Measurements from ENCODE around the gene ARF6.
A peak's percentile ranks its signal among the peaks of the same experiment; 100 is the strongest.
"Not testable (repeated sequence)": the region's sequence is repeated elsewhere in the genome, so short reads cannot be mapped to it uniquely, and the experiment has no call there.

The ARF6 gene

GRCh38 chr14:49876563-49877127, 16.2 kb upstream of the ARF6 start:
- DNase-seq (ENCODE audit: low read depth in 2 of 2): no peak

- no peak for DNase-seq (ENCODE audit: low read depth in 2 of 2)
Observed at GRCh38 chr14:49879646-49880204, 13.2 kb upstream of the ARF6 start.

DNA sequence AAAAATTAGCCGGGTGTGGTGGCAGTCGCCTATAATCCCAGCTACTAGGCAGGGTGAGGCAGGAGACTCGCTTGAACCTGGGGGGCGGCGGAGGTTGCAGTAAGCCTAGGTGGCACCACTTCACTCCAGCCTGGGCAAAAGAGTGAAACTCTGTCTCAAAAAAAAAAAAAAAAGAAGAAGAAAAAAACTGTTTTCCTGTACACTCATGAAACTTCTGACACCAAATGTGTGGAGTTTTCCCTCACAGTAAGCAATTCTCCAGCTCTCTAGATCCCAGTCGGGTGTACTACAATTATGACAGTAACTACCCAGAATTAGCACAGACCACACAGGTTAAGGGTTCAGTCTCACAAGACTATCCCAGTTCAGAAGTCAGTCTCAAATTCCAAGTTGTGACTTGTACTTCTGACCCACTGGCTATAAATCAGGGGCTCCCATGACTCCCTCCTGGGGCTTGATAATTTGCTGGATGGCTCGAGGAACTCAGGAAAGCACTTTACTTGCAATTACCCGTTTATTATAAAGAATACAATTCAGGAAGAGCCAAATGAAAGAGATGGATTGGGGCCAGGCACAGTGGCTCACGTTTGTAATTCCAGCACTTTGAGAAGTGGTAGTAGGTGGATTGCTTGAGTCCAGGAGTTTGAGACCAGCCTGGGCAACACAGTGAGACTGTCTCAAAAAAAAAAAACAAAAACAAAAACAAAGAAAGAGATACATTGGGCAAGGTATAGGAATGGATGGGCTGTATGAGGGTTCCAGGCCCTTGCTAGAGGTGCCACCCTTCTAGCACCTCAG, 12.4 kb upstream of the ARF6 start:
- DNase-seq (ENCODE audit: low read depth in 2 of 2): no peak

DNA sequence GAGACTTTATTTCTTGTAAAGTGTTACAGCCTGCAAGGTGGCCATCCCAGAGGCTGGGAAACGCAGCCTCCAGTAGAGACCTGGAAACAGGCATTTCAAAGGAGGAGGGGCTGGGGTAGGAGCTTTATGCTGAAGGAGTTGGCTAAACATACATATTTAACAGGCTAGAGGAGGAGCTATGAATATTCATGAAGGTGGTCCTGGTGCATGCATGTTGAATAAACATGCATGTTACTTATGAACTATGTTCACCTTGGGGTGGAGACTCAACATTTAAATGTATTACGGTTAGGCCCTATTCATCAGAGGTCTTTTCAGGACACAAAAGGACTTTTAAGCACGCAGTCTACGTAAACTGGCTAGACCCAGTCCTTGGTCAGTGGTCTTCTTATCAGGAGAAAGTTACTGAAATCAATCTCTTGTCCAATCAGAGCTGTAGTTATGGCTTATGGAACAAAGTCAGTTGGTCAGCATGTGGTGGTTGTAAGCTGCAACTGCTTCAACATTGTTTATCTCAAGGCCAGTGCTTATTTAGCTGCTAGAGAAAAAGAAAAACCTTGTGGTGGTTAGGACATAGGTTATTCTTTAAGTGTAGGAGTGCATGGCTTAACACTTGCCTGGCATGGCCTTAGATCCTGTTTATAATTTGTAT, 11.4 kb upstream of the ARF6 start:
- DNase-seq (ENCODE audit: low read depth in 2 of 2): no peak

- no peak for DNase-seq (ENCODE audit: low read depth in 2 of 2)
Observed at GRCh38 chr14:49882826-49883694, 9.8 kb upstream of the ARF6 start.

DNA sequence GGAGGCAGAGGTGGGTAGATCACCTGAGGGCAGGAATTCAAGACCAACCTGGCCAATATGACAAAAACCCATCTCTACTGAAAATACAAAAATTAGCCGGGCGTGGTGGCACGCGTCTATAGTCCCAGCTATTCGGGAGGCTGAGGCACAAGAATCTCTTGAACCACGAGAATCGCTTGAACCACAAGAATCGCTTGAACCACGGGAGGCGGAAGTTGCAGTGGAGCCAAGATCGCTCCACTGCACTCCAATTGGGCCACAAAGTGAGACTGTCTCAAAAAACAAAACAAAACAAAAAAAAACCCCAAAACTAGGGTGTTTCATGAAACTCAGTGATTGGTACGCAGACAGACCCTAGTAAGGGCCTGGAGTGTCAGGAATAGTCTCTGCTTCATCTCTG, 6.4 kb upstream of the ARF6 start:
- no peak for DNase-seq (ENCODE audit: low read depth in 2 of 2)

GRCh38 chr14:49888293-49888692, 4.6 kb upstream of the ARF6 start:
- DNase-seq (ENCODE audit: low read depth in 2 of 2): no peak

DNA sequence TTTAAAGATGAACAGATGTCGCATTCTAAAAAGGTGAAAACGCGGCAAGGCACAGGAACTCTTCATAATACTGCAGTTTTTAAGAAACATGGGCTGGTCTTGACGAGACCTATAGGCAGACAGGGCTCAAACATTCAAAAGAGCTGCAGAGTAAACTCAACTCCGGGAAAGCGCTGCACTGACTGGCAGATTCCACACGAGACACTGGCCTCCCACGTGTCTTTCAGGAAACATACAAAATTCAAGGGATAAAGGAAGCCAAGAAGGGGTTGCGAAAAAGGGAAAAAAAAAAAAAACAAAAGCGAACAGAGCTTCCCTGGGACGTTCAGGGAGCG, 614 bp upstream of the ARF6 start:
- DNase-seq (ENCODE audit: low read depth in 2 of 2): no peak

GRCh38 chr14:49893309-49894213, 679 bp downstream of the ARF6 start:
- DNase-seq (ENCODE audit: low read depth in 2 of 2): peak; percentile 36 to 41

- not testable (repeated sequence) for DNase-seq (ENCODE audit: low read depth in 2 of 2)
Observed at GRCh38 chr14:49894214-49895107, 1.6 kb downstream of the ARF6 start.

DNA sequence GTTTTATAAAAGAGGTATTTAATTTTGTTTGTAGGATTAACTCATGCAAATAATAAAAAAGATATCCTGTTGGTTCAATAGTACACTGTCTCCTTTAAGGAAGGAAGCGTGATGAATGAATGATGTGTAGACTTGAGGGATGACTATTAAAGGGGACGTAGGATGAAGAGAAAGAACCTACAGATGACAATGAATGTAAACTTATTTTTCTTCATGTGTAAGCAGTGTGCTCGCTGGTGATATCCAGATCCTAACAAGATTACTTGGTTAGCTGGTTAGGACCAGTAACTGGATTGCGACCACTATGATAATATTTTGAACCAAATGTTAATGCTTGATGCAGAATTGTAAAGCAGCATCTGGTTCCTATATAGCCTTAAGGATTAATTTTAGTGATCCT, 2.6 kb downstream of the ARF6 start:
- DNase-seq (ENCODE audit: low read depth in 2 of 2): no peak

- DNase-seq (ENCODE audit: low read depth in 2 of 2): not testable (repeated sequence)
Observed at GRCh38 chr14:49896272-49896671, 3.4 kb downstream of the ARF6 start.

DNA sequence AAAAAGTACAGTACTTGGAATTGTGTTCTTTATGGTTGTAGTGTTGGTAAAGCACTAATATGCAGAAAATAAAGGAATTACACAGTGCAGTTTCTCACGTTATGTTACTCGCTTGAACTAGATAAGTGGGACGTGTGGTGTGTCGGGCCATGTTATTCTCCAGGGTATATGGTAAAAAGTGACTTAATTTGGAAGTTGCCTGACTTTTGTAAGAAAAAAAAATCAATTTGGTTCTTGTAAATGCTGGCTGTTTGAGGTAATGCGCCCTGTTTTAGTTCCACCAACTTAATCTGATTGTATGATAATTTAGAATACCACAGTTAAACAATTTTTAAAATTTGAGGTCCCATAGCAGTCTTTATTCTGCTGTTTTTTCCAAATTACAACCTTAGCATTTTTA, 4.1 kb downstream of the ARF6 start:
- no peak for DNase-seq (ENCODE audit: low read depth in 2 of 2)

- no peak for DNase-seq (ENCODE audit: low read depth in 2 of 2)
Observed at GRCh38 chr14:49897414-49897813, 4.5 kb downstream of the ARF6 start.

DNA sequence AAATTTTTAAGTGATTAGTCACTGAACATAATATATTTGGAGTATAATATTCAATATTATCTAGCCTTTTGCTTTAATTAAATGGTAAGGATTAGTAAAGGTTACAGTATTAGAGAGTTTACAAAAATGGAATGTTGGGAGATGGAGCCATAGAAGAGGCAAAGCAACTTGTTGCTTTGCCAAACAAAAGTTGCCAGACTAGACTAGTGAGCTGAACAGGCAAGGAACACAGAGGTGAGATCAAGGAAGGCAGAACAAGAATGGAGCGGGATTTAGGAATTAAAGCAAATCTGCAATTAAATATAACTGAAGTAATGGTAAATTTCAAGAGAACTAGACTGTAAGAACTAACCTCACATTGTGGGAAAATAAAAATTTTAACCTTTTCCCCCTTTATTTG, 5.1 kb downstream of the ARF6 start:
- no peak for DNase-seq (ENCODE audit: low read depth in 2 of 2)

DNA sequence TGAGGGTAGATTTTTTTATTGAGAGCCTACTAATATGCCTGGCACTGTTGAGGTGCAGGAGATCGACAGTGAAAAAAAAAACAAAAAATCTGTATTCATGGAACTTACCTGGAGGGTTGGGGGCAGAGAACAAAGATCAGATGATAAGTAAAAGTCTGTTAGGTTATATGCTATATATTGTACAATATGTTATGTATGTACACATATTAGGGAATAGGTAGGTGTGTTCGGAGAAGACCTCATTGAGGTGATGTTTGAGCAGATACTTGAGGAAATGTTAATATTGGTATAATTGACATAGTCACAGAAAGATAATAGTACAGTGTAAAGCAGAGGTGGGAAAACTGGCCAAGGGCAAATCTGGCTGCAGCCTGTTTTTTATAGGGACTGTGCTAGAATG, 5.6 kb downstream of the ARF6 start:
- no peak for DNase-seq (ENCODE audit: low read depth in 2 of 2)

DNA sequence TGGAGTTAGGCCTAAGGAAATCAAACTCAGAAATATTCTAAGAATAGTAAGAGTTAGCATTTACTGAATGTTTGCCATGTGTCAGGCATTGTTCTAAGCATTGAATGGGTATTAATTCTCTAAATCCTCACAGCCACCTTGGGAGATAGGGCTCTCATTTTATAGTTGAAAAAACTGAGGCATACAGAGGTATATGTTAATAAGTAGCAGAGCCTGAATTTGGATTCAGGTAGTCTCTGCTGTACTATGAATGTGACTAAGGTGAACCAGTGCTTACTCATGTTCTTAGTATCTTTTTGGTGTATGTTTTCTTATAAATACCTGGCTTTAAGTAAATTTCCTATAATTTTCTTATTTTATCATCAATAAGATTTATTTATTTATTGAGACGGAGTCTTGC, 8.1 kb downstream of the ARF6 start:
- DNase-seq (ENCODE audit: low read depth in 2 of 2): no peak

- not testable (repeated sequence) for DNase-seq (ENCODE audit: low read depth in 2 of 2)
Observed at GRCh38 chr14:49902679-49903246, 9.9 kb downstream of the ARF6 start.

GRCh38 chr14:49904270-49904669, 11.4 kb downstream of the ARF6 start:
- no peak for DNase-seq (ENCODE audit: low read depth in 2 of 2)

- no peak for DNase-seq (ENCODE audit: low read depth in 2 of 2)
Observed at GRCh38 chr14:49905989-49906388, 13.1 kb downstream of the ARF6 start.

Data from stimulated activated CD8-positive, alpha-beta memory T cell treated with anti-CD3 and anti-CD28 coated beads, Interleukin-7, amount 100 ng/mL, for 1 hour (primary cell).